Heart left ventricle (tissue), 13 donors: ENCODE data around the gene CFAP20.

ENCODE experiments used
- POLR2A ChIP-seq, 2 donors: fragments of 450-650 bp; IDR thresholded peaks; one replicate each; pipeline ENCODE4 v1.6.1; 2017; ENCODE audit warnings: antibody characterized with exemption in 2 of 2, mild to moderate bottlenecking in 2 of 2, moderate library complexity in 2 of 2
- TF ChIP-seq, protein P1 (sequence below), 12 donors: fragments of 200-600 bp; sonication (generic) in 4 of 12; IDR thresholded peaks; one replicate each; pipeline versions ENCODE4 v1.5.0 to v1.8.0; 2018 to 2022; ENCODE audit warnings: antibody characterized with exemption in 12 of 12, mild to moderate bottlenecking in 5 of 12
- donor health status: ischemic (EF 13 %, LVEDD 7.1; RV severe dilation, severe dysfunction).
- donor health status: DM: no; HTN: yes; CAD: no.
- donor health status: DM: no; HTN: no; CAD: no.
- donor health status: ischemic (EF 25% LVEDD 6.9; RV normal size, moderate dysfunction).
- donor health status: ischemic (EF 25% LVEDD 5.7; RV mildly dilated, moderate dysfunction).
- donor health status: ischemic (EF 35%, LVEDD 5.7; RV mildly dilated, moderate dysfunction).
- donor health status: nonischemic (EF 11% LVEDD 7.7; RV severe dilation, severe dysfunction).
- donor health status: DM: yes; HTN: yes; CAD: no.
- donor health status: PGD.
- donor health status: ischemic (EF 29% LVEDD 5.4; RV normal size, mild dysfunction).
- donor health status: nonischemic (EF 23%, LVEDD 6.1; RV moderate dilation, normal function).

DNA sequence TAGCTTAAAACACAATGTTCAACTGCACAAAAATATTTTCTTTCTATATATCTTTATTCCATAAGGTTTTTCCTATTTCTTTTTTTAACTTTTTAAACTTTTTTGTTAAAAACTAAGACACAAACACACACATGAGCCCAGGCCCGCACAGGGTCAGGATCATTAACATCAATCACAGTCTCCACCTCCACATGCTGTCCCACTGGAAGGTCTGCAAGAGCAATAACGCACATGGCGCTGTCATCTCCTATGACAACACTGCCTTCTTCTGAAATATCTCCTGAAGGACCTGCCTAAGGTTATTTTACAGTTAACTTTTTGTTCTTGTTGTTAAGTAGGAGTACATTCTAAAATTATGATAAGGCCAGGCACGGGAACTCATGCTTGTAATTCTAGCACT lies 4.1 kb downstream of the CFAP20 start:
- TF ChIP-seq, protein P1, sequence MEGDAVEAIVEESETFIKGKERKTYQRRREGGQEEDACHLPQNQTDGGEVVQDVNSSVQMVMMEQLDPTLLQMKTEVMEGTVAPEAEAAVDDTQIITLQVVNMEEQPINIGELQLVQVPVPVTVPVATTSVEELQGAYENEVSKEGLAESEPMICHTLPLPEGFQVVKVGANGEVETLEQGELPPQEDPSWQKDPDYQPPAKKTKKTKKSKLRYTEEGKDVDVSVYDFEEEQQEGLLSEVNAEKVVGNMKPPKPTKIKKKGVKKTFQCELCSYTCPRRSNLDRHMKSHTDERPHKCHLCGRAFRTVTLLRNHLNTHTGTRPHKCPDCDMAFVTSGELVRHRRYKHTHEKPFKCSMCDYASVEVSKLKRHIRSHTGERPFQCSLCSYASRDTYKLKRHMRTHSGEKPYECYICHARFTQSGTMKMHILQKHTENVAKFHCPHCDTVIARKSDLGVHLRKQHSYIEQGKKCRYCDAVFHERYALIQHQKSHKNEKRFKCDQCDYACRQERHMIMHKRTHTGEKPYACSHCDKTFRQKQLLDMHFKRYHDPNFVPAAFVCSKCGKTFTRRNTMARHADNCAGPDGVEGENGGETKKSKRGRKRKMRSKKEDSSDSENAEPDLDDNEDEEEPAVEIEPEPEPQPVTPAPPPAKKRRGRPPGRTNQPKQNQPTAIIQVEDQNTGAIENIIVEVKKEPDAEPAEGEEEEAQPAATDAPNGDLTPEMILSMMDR (IDR thresholded peaks at IDR 0.05) = no peak
- TF ChIP-seq POLR2A (IDR thresholded peaks at IDR 0.05) = no peak
